HEK293 (cell line): ENCODE results near the gene SYN1.

ENCODE experiments used
- CTCF ChIA-PET: fragments of 350-600 bp; formaldehyde crosslinking; extraction: SDS; loops from one replicate; lab custom pipeline; 2021; ENCODE audit warnings: antibody characterized with exemption; lab: Yijun Ruan, JAX
- POLR2A ChIA-PET: fragments of 300-600 bp; formaldehyde crosslinking; extraction: SDS; loops from one replicate; lab custom pipeline; 2020; ENCODE audit warnings: antibody characterized with exemption, inconsistent platforms; lab: Yijun Ruan, JAX
- H3K27ac ChIP-seq: fragments of 200-500 bp; sonication (Bioruptor generic); 2 replicates; pipeline ENCODE4 v1.5.1; 2014; ENCODE audit warnings: low read depth, low read length, control low read depth, inconsistent platforms; ENCODE audit errors: extremely low read depth
- H3K36me3 ChIP-seq, 2 experiments: fragments of 200-500 bp in 1 of 2; sonication (Bioruptor generic) in 1 of 2; 1 replicate in 1 of 2; 2 replicates in 1 of 2; pipeline ENCODE4 v1.5.1; 2014 to 2017; ENCODE audit warnings: inconsistent platforms in 2 of 2, low read length in 2 of 2; ENCODE audit not compliant: control insufficient read depth in 2 of 2, insufficient read depth in 1 of 2
- H3K4me1 ChIP-seq: fragments of 200-500 bp; sonication (Bioruptor generic); 2 replicates; pipeline ENCODE4 v1.5.1; 2014; ENCODE audit warnings: mild to moderate bottlenecking, low read length, inconsistent platforms; ENCODE audit not compliant: control insufficient read depth, insufficient read depth
- H3K4me3 ChIP-seq: 2 replicates; pipeline ENCODE4 v1.5.1; 2011; ENCODE audit warnings: low read depth, mild to moderate bottlenecking, control low read depth, low read length, moderate library complexity
- H3K9me3 ChIP-seq: fragments of 200-500 bp; sonication (Bioruptor generic); 2 replicates; pipeline ENCODE4 v1.5.1; 2014; ENCODE audit warnings: low read depth, low read length, inconsistent platforms; ENCODE audit not compliant: control insufficient read depth, insufficient read depth
- OSR2 ChIP-seq: fragments of 450-650 bp; formaldehyde crosslinking; IDR thresholded peaks from 2 replicates; pipeline ENCODE4 v1.5.1; 2016; ENCODE audit warnings: missing biosample characterization, missing genetic modification characterization
- OVOL3 ChIP-seq: fragments of 450-650 bp; formaldehyde crosslinking; IDR thresholded peaks from 2 replicates; pipeline ENCODE4 v1.5.1; 2016; ENCODE audit warnings: missing biosample characterization, missing genetic modification characterization
- SCRT2 ChIP-seq: fragments of 450-650 bp; formaldehyde crosslinking; IDR thresholded peaks from 2 replicates; pipeline ENCODE4 v1.5.1; 2016; ENCODE audit warnings: missing biosample characterization, missing genetic modification characterization
- SETDB1 ChIP-seq: IDR thresholded peaks from one replicate; pipeline ENCODE4 v1.6.1; 2017; ENCODE audit warnings: mild to moderate bottlenecking, low read length, moderate library complexity, mixed read lengths; ENCODE audit not compliant: insufficient read length
- SP7 ChIP-seq: fragments of 450-650 bp; formaldehyde crosslinking; IDR thresholded peaks from 2 replicates; pipeline ENCODE4 v1.5.1; 2016; ENCODE audit warnings: missing biosample characterization, missing genetic modification characterization
- TCF7L2 ChIP-seq: IDR thresholded peaks from 2 replicates; pipeline ENCODE4 v1.6.1; 2011; ENCODE audit warnings: low read depth, mild to moderate bottlenecking, inconsistent platforms, low read length, moderate library complexity, borderline replicate concordance
- ZBTB1 ChIP-seq: fragments of 450-650 bp; formaldehyde crosslinking; IDR thresholded peaks from 2 replicates; pipeline ENCODE4 v1.5.1; 2016; ENCODE audit warnings: missing biosample characterization, missing genetic modification characterization
- ZBTB17 ChIP-seq: fragments of 450-650 bp; formaldehyde crosslinking; IDR thresholded peaks from 2 replicates; pipeline ENCODE4 v1.5.1; 2016; ENCODE audit warnings: missing biosample characterization, missing genetic modification characterization
- ZEB2 ChIP-seq: fragments of 450-650 bp; formaldehyde crosslinking; IDR thresholded peaks from 2 replicates; pipeline ENCODE4 v1.5.1; 2016; ENCODE audit warnings: missing biosample characterization, missing genetic modification characterization
- ZFHX2 ChIP-seq: fragments of 450-650 bp; formaldehyde crosslinking; conservative IDR thresholded peaks from 2 replicates; pipeline ENCODE4 v1.5.1; 2016; ENCODE audit warnings: missing biosample characterization, missing genetic modification characterization
- ZIC2 ChIP-seq: fragments of 450-650 bp; formaldehyde crosslinking; IDR thresholded peaks from 2 replicates; pipeline ENCODE4 v1.5.1; 2016; ENCODE audit warnings: missing biosample characterization, missing genetic modification characterization
- ZNF19 ChIP-seq: fragments of 450-650 bp; formaldehyde crosslinking; IDR thresholded peaks from 2 replicates; pipeline ENCODE4; 2016; ENCODE audit warnings: missing biosample characterization, missing genetic modification characterization, low read depth
- ZNF214 ChIP-seq: fragments of 450-650 bp; formaldehyde crosslinking; IDR thresholded peaks from 2 replicates; pipeline ENCODE4 v1.5.1; 2017; ENCODE audit warnings: missing biosample characterization, mild to moderate bottlenecking, missing genetic modification characterization, borderline replicate concordance
- ZNF223 ChIP-seq: fragments of 450-650 bp; formaldehyde crosslinking; IDR thresholded peaks from 2 replicates; pipeline ENCODE4 v1.5.1; 2016; ENCODE audit warnings: missing biosample characterization, missing genetic modification characterization
- ZNF24 ChIP-seq: fragments of 450-650 bp; formaldehyde crosslinking; IDR thresholded peaks from 2 replicates; pipeline ENCODE4 v1.5.1; 2016; ENCODE audit warnings: missing biosample characterization, missing genetic modification characterization
- ZNF324 ChIP-seq: fragments of 450-650 bp; formaldehyde crosslinking; IDR thresholded peaks from 2 replicates; pipeline ENCODE4 v1.5.1; 2016; ENCODE audit warnings: missing biosample characterization, missing genetic modification characterization
- ZNF423 ChIP-seq: fragments of 450-650 bp; formaldehyde crosslinking; IDR thresholded peaks from 2 replicates; pipeline ENCODE4 v1.5.1; 2016; ENCODE audit warnings: missing biosample characterization, missing genetic modification characterization
- ZNF530 ChIP-seq: fragments of 450-650 bp; formaldehyde crosslinking; IDR thresholded peaks from 2 replicates; pipeline ENCODE4 v1.5.1; 2016; ENCODE audit warnings: low read depth, missing biosample characterization, missing genetic modification characterization
- ZNF555 ChIP-seq: fragments of 450-650 bp; formaldehyde crosslinking; conservative IDR thresholded peaks from 2 replicates; pipeline ENCODE4 v1.5.1; 2017; ENCODE audit warnings: missing biosample characterization, mild to moderate bottlenecking, missing genetic modification characterization, inconsistent platforms
- ZNF571 ChIP-seq: fragments of 450-650 bp; formaldehyde crosslinking; IDR thresholded peaks from 2 replicates; pipeline ENCODE4 v1.5.0; 2017; ENCODE audit warnings: missing biosample characterization, missing genetic modification characterization
- ZNF629 ChIP-seq: fragments of 450-650 bp; formaldehyde crosslinking; IDR thresholded peaks from 2 replicates; pipeline ENCODE4 v1.5.1; 2017; ENCODE audit warnings: missing biosample characterization, missing genetic modification characterization
- ZSCAN16 ChIP-seq: fragments of 450-650 bp; formaldehyde crosslinking; IDR thresholded peaks from 2 replicates; pipeline ENCODE4 v1.5.1; 2016; ENCODE audit warnings: missing biosample characterization, missing genetic modification characterization
- TF ChIP-seq, protein P1 (sequence below): fragments of 450-650 bp; formaldehyde crosslinking; IDR thresholded peaks from 2 replicates; pipeline ENCODE4 v1.5.1; 2017; ENCODE audit warnings: missing biosample characterization, missing genetic modification characterization
- TF ChIP-seq, protein P2 (sequence below): fragments of 450-650 bp; formaldehyde crosslinking; IDR thresholded peaks from 2 replicates; pipeline ENCODE4 v1.5.1; 2016; ENCODE audit warnings: missing biosample characterization, missing genetic modification characterization

The SYN1 gene

DNA sequence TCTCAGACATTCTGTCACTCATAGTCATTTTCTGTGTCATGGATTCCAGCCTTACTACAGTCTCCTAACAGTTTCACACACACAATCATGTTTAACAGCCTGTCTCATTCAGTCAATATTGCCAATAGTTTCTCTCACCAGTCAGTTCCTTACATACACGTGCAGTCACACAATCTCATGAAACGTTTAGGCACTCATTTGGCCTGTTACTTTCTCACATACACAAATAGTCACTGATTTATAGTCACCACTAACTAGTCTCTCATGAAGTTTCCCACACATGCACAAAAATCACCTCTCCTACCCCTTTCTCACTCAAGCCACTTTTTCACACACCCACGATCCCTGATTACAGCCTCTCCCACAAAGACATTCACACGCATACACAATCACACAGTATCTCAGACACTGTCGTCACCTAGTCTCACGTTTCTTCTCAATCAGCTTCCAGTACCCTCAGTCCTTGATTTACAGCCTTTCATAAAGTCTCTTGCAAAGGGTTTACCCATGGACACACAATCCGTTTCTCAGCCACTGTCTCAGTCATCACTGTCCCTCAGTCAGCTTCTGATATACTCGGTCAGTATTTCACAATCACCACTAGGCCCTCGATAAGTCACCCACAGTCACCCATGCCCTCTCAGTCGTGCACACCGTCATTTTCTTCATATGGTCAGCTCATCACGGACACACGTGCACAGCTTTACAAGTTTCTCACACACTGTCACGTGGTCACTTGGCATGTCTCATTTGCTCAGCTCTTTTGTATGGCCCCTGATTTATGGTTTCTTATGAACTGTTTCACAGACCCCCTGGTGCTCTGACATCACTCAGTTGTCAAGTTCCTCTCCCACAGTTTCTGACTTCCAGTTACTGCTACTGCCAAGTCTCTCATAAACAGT is 14.3 kb upstream of the SYN1 start (continued):
- no peak for TF ChIP-seq ZNF19 (tag by site-specific recombination)
- TF ChIP-seq ZNF423 = peak; percentile 65
- TF ChIP-seq ZIC2 (tag by site-specific recombination) = peak; percentile 63
- TF ChIP-seq, protein P1, sequence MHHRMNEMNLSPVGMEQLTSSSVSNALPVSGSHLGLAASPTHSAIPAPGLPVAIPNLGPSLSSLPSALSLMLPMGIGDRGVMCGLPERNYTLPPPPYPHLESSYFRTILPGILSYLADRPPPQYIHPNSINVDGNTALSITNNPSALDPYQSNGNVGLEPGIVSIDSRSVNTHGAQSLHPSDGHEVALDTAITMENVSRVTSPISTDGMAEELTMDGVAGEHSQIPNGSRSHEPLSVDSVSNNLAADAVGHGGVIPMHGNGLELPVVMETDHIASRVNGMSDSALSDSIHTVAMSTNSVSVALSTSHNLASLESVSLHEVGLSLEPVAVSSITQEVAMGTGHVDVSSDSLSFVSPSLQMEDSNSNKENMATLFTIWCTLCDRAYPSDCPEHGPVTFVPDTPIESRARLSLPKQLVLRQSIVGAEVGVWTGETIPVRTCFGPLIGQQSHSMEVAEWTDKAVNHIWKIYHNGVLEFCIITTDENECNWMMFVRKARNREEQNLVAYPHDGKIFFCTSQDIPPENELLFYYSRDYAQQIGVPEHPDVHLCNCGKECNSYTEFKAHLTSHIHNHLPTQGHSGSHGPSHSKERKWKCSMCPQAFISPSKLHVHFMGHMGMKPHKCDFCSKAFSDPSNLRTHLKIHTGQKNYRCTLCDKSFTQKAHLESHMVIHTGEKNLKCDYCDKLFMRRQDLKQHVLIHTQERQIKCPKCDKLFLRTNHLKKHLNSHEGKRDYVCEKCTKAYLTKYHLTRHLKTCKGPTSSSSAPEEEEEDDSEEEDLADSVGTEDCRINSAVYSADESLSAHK (tag by site-specific recombination) = peak; percentile 75
- TF ChIP-seq ZBTB17 (tag by site-specific recombination) = 0 out of 2 replicates have a peak, but pooled peaks have one; percentile 20
- TF ChIP-seq ZBTB1 (tag by site-specific recombination) = no peak
- peak; percentile 71; the same call in 1 of the 2 replicates for TF ChIP-seq ZNF324 (tag by site-specific recombination)
- TF ChIP-seq SETDB1 = peak; percentile 65
- peak; percentile 76 for TF ChIP-seq SP7 (tag by site-specific recombination)
- peak; percentile 84 for TF ChIP-seq ZNF629 (tag by site-specific recombination)
- peak; percentile 43; the same call in 1 of the 2 replicates for TF ChIP-seq ZNF24 (tag by site-specific recombination)
- peak; percentile 99 for TF ChIP-seq ZFHX2 (tag by site-specific recombination)
- no peak for TF ChIP-seq ZNF530
- TF ChIP-seq ZSCAN16 (tag by site-specific recombination) = peak; percentile 63; the same call in 1 of the 2 replicates
- TF ChIP-seq ZEB2 (tag by site-specific recombination) = peak; percentile 58
- peak; percentile 77 for TF ChIP-seq OSR2

DNA sequence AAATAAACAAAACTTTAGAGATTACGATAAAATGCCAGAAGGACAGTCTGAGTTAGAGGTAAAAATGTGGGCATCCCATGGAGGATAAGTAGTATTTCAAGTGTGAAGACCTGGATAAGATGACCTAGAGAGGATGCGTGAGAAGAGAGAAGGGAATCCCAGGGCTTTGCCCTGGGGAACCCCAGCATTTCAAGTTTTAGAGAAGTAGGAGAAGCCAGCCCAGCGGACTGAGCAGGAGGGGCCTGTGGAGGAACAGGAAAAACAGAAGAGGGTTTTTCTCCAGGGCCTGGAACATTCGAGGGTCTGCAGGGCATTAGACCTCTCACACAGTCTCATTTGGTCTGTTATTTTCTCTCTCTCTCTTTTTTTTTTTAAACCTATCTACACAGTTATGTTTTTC is 13.0 kb upstream of the SYN1 start:
- ChIA-PET CTCF (no interaction called here), POLR2A (no interaction called here)
- Histone ChIP-seq H3K4me1 (no peaks in the 10 kb centered on the region), H3K36me3 (peaks cover 0 to 29% of the 10 kb centered on the region in 2 experiments; a peak in 2 of 3 replicates), H3K27ac (no peak overlapping the region)
- no peak for TF ChIP-seq ZNF214
- TF ChIP-seq ZNF223 (tag by site-specific recombination) = no peak
- TF ChIP-seq TCF7L2 = no peak
- TF ChIP-seq ZNF555 (tag by site-specific recombination) = no peak
- no peak for TF ChIP-seq SCRT2 (tag by site-specific recombination)
- TF ChIP-seq, all 188 proteins: peak for 0
- no peaks in the 10 kb centered on the region for H3K9me3 ChIP-seq
- H3K4me3 ChIP-seq = no peak overlapping the region

DNA sequence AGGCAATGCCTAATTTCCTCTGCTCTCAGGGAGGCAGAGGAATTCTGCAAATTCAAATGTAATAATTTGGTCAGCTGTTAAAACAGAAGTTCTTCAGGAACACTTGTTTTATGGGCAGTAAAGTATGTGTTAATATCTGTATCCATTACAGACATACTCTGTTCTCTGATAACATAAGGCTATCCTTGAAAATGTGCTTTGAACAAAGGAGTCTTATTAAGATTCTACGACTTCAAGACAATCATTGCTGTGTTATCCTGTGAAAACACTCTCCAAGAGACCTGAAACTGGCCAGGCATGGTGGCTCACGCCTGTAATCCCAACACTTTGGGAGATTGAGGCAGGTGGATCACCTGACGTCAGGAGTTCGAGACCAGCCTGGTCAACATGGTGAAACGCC is 12.0 kb upstream of the SYN1 start:
- H3K4me1 ChIP-seq = no peaks in the 10 kb centered on the region
- TF ChIP-seq OVOL3 (tag by site-specific recombination) (no peak), ZNF19 (tag by site-specific recombination) (no peak), ZNF571 (tag by site-specific recombination) (no peak)
- TF ChIP-seq, protein P2, sequence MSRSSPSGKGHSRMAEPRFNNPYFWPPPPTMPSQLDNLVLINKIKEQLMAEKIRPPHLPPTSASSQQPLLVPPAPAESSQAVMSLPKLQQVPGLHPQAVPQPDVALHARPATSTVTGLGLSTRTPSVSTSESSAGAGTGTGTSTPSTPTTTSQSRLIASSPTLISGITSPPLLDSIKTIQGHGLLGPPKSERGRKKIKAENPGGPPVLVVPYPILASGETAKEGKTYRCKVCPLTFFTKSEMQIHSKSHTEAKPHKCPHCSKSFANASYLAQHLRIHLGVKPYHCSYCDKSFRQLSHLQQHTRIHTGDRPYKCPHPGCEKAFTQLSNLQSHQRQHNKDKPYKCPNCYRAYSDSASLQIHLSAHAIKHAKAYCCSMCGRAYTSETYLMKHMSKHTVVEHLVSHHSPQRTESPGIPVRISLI (tag by site-specific recombination) = no peak
- no peak overlapping the region for H3K27ac ChIP-seq
- H3K4me3 ChIP-seq = no peak overlapping the region
- peaks cover 0 to 19% of the 10 kb centered on the region in 2 experiments; a peak in 2 of 3 replicates for H3K36me3 ChIP-seq
- CTCF ChIA-PET = no interaction called here
- H3K9me3 ChIP-seq = no peaks in the 10 kb centered on the region
- POLR2A ChIA-PET = no interaction called here
